Rectal smooth muscle tissue (tissue), 1 donor: Measurements from ENCODE around the gene GCNA.
"Not testable (repeated sequence)": the region's sequence is repeated elsewhere in the genome, so short reads cannot be mapped to it uniquely, and the experiment has no call there.

ENCODE experiments used
- H3K27ac ChIP-seq: one replicate; pipeline ENCODE4 v1.7.0; 2013; ENCODE audit warnings: low read depth, low read length, inconsistent platforms
- H3K27me3 ChIP-seq: one replicate; pipeline ENCODE4 v1.7.0; 2013; ENCODE audit warnings: low read length; ENCODE audit not compliant: control insufficient read depth, insufficient read depth
- H3K36me3 ChIP-seq: one replicate; pipeline ENCODE4 v1.7.0; 2013; ENCODE audit warnings: low read length; ENCODE audit not compliant: control insufficient read depth, insufficient read depth
- H3K4me1 ChIP-seq: one replicate; pipeline ENCODE4 v1.7.0; 2013; ENCODE audit warnings: low read length; ENCODE audit not compliant: control insufficient read depth, insufficient read depth
- H3K4me3 ChIP-seq: one replicate; pipeline ENCODE4 v1.7.0; 2013; ENCODE audit warnings: low read length
- H3K9ac ChIP-seq: one replicate; pipeline ENCODE4 v1.7.0; 2013; ENCODE audit warnings: low read length

GCNA gene

GRCh38 chrX:71571390-71571789 lies 6.8 kb upstream of the GCNA start:
- not testable (repeated sequence) for H3K27ac ChIP-seq, H3K36me3 ChIP-seq, H3K9ac ChIP-seq, H3K4me3 ChIP-seq, H3K27me3 ChIP-seq, H3K4me1 ChIP-seq

DNA sequence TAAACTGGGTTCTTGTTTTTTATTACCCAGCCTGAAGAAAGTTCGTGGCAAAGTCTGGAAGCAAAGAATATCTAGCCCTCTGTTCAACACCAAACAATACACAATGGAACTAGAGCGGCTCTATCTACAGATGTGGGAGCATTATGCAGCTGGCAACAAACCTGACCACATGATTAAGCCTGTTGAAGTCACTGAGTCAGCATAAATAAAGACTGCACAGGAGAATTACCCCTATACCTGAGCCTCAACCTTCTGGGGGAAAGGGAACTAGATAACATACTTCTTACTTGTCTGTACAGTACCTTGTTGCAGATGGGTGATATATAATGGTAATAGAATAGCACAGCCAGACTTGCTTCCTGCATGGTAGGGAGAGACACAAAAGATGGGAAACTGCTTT lies 4.6 kb upstream of the GCNA start:
- Histone ChIP-seq H3K27ac (no peak overlapping the region), H3K4me3 (no peak overlapping the region), H3K4me1 (no peaks in the 10 kb centered on the region), H3K36me3 (no peaks in the 10 kb centered on the region), H3K9ac (no peak overlapping the region), H3K27me3 (no peaks in the 10 kb centered on the region)

DNA sequence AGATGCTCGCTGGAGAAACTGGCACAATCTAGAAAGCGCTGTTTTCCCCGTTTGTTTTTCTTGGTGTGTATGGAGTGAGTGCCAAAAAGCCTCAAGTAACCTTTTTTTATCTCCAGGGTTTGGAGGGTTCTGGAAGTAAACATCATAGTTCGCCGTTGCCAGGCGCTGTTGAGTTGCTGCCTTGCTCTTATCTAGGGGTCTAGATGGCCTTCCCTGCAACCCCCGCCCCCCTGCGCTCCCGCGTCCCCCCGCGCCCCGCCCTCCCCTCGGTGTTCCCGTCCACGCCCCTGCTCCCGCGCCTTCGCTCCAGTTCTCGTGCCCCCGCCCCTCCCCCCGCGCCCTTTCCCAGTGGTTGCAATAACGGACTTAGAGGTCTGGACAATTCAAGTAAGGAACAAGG lies 555 bp upstream of the GCNA start:
- Histone ChIP-seq H3K36me3 (no peaks in the 10 kb centered on the region), H3K4me3 (no peak overlapping the region), H3K4me1 (no peaks in the 10 kb centered on the region), H3K9ac (no peak overlapping the region), H3K27me3 (no peaks in the 10 kb centered on the region), H3K27ac (no peak overlapping the region)

DNA sequence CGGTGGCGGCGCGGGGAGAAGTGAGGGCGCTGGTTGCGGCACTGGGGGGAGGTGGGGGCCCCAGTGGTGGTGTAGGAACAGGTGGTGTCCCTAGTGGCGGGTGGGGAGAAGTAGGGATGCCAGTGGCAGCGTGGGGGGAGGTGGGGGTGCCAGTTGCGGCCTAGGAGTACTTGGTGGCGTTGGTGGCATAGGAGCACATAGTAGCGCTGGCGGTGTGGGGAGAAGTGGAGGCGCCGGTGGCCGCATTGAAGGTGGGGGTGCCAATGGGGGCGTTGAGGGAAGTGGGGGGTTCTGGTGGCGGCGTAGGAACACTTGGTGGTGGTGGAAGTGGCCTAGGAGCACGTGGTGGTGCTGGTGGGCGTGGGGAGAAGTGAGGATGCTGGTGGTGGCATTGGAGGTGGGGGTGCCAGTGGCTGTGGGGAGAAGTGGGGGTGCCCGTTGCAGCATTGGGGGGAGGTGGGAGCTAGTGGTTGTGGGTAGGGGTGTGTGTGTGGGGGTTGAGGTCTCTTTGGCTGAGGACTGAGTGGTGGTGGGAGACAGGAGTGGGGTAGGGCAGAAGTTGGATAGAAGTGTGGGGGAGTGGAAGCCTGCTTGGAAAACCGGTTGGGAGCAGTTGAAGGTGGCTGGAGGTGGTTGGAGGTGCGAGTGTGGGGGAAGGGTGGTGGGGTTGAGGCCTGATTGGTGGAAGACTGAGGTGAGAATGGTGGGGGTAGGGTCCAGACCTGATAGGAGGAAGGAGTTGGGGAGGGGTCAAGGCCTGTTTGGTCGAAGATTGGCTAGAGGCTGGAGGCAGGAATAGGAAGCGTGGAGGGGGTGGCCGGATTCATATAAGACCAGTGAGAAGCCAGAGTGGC lies 1.1 kb downstream of the GCNA start:
- Histone ChIP-seq H3K4me3 (no peak overlapping the region), H3K4me1 (no peaks in the 10 kb centered on the region), H3K27ac (no peak overlapping the region), H3K9ac (no peak overlapping the region), H3K27me3 (no peaks in the 10 kb centered on the region), H3K36me3 (no peaks in the 10 kb centered on the region)

GRCh38 chrX:71579990-71580380 lies 1.7 kb downstream of the GCNA start:
- Histone ChIP-seq H3K27me3 (no peaks in the 10 kb centered on the region), H3K27ac (no peak overlapping the region), H3K9ac (no peak overlapping the region), H3K4me1 (no peaks in the 10 kb centered on the region), H3K36me3 (no peaks in the 10 kb centered on the region), H3K4me3 (no peak overlapping the region)

DNA sequence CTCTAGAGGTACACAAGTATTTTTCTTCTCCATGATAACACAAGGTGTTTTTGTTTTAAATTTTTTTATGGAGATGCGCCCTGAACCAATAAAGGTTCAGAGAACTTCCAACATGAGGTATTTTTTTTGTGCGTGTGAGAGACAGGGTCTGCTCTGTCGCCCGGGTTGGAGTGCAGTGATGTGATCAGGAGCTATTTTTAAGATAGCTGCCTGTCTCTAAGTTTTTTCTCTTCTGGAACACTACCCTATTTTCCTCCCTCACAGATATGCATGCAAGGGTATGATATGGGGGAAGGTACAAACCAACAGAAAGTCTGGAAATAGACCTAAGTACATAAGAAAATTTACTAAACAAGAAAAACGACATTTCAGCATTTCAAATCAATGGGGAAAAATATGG lies 3.0 kb downstream of the GCNA start:
- Histone ChIP-seq H3K9ac (no peak overlapping the region), H3K4me3 (no peak overlapping the region), H3K4me1 (no peaks in the 10 kb centered on the region), H3K27ac (no peak overlapping the region), H3K27me3 (no peaks in the 10 kb centered on the region), H3K36me3 (no peaks in the 10 kb centered on the region)

DNA sequence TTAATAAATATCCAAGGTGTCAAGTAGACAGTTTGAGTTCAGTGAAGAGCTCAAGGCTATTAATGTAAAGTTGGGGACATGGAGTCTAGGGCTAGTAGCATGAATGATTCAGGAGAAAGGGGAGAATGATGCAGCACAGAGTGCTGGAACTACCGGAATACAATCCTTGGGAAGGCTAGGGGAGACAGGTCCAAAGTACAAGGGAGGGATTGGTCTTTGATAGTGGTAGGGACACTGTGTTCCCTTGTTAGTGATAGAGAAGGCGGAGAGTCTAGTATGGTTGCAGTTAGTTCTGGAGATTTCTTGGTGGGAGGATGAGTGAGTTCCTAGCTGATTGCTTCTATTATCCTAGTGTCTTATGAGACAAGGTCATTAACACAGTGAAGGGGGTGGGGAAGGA lies 8.7 kb downstream of the GCNA start:
- Histone ChIP-seq H3K4me1 (no peaks in the 10 kb centered on the region), H3K27ac (no peak overlapping the region), H3K36me3 (no peaks in the 10 kb centered on the region), H3K27me3 (no peaks in the 10 kb centered on the region), H3K9ac (no peak overlapping the region), H3K4me3 (no peak overlapping the region)

GRCh38 chrX:71593210-71593609 lies 15.0 kb downstream of the GCNA start:
- H3K4me3 ChIP-seq, H3K36me3 ChIP-seq, H3K27me3 ChIP-seq, H3K9ac ChIP-seq, H3K27ac ChIP-seq, H3K4me1 ChIP-seq: not testable (repeated sequence)

- Histone ChIP-seq H3K4me1 (no peaks in the 10 kb centered on the region), H3K9ac (no peak overlapping the region), H3K4me3 (no peak overlapping the region), H3K36me3 (peaks cover 10% of the 10 kb centered on the region), H3K27me3 (no peaks in the 10 kb centered on the region), H3K27ac (no peak overlapping the region)
Observed at GRCh38 chrX:71599965-71600364, 21.7 kb downstream of the GCNA start.

GRCh38 chrX:71603618-71604017 lies 25.4 kb downstream of the GCNA start:
- Histone ChIP-seq H3K27ac (no peak overlapping the region), H3K4me3 (no peak overlapping the region), H3K4me1 (no peaks in the 10 kb centered on the region), H3K36me3 (peaks cover 10% of the 10 kb centered on the region), H3K27me3 (no peaks in the 10 kb centered on the region), H3K9ac (no peak overlapping the region)

GRCh38 chrX:71604141-71604540 lies 25.9 kb downstream of the GCNA start:
- Histone ChIP-seq H3K27ac (no peak overlapping the region), H3K4me1 (no peaks in the 10 kb centered on the region), H3K9ac (no peak overlapping the region), H3K4me3 (no peak overlapping the region), H3K36me3 (peaks cover 10% of the 10 kb centered on the region), H3K27me3 (no peaks in the 10 kb centered on the region)

DNA sequence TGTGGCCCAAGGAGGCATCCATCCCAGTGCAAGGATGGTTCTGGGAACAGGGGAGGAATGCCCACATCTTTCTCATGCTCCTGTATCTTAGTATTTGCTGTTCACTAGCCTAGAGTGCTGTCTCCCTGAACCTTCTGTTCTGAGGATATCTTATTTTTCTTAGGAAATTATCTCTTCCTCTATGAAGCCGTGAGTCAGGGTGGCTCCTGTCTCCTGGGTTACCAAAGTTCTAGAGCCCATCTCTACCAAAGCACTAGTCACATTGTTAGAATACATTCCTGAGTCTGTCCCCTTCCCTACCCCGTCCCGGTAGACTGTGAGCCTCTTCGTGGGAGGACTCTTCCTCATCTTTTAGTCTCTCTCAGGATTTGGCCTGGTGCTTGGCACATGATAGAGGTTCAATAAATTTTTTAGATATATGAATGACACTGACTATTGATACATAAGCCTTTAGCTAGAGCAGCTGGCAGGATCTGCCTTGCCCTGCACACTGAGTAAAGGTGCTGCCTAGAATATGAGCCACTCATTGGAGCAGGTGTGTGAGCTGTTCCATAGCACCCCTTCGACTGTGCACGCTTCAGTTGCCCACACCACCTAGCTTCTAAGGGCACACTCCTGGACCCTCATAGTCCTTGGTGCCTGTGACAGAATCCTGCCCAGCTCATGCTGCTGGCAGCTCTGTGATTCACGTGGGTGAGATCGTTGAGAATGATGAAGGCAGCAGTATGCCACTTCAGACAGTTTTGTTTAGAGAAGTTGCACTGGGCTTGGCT lies 26.7 kb downstream of the GCNA start:
- Histone ChIP-seq H3K9ac (no peak overlapping the region), H3K4me1 (no peaks in the 10 kb centered on the region)

More for the DNA sequence above, 26.7 kb downstream of the GCNA start:
- H3K27me3 ChIP-seq: no peaks in the 10 kb centered on the region
- H3K36me3 ChIP-seq: peaks cover 10% of the 10 kb centered on the region
- no peak overlapping the region for H3K27ac ChIP-seq
- no peak overlapping the region for H3K4me3 ChIP-seq
